ENCODE data around the gene MAP3K10. TPM values are rescaled to one million over a fixed set of nuclear protein-coding genes. Genes with fewer than 3 reads are reported as not detected.

MAP3K10 gene
- polyA plus RNA-seq, 1 of the 3 experiments (the other 2 are of a cell fraction), result 10.7 TPM

GRCh38 chr19:40205760-40206159 is 14.5 kb downstream of the MAP3K10 start:
- no peaks in the 10 kb centered on the region for H3K4me1 ChIP-seq (ENCODE audit: control insufficient read depth in 1 of 2, insufficient read depth in 2 of 2, low read depth in 1 of 2, low read length in 1 of 2)
- no peak overlapping the region for H3K9ac ChIP-seq
- H3K79me2 ChIP-seq (ENCODE audit: insufficient read depth), result no peaks in the 10 kb centered on the region
- no peak for TF ChIP-seq RFX5 (IDR thresholded peaks at IDR 0.05; ENCODE audit: low read length)
- no peak for TF ChIP-seq RXRA (IDR thresholded peaks at IDR 0.05; ENCODE audit: borderline replicate concordance, low read depth)
- H3K9me3 ChIP-seq, result no peaks in the 10 kb centered on the region
- peaks cover 4 to 9% of the 10 kb centered on the region in 2 experiments for H3K36me3 ChIP-seq (replicated peaks in 1 of 2; ENCODE audit: control insufficient read depth in 1 of 2, insufficient read depth in 2 of 2, low read length in 1 of 2)
- no peak overlapping the region for H2AFZ ChIP-seq (ENCODE audit: low read depth)
- no peak for DNase-seq
- H3K4me2 ChIP-seq, result no peak overlapping the region
- CTCF ChIA-PET, result interaction anchor here (0.8 to 5.1 kb wide), 3 partner anchors 12 to 66 kb away, joined by 3 to 26 read pairs (median 6); partner anchors contain the start of gene TTC9B
- H3K27me3 ChIP-seq (ENCODE audit: insufficient read depth), result no peaks in the 10 kb centered on the region
- H3K27ac ChIP-seq (ENCODE audit: low read depth in 2 of 2, low read length in 1 of 2), result no peak overlapping the region
- no peaks in the 10 kb centered on the region for H3K9me2 ChIP-seq
- 94% methylated on average over 17 of the region's 21 CpGs for WGBS (ENCODE audit: low lambda C conversion rate)
- H4K20me1 ChIP-seq (ENCODE audit: insufficient read depth), result no peaks in the 10 kb centered on the region
- POLR2A ChIA-PET, result no interaction called here
- H3K4me3 ChIP-seq (ENCODE audit: low read depth in 2 of 2, low read length in 1 of 2), result no peak overlapping the region
- H3F3A ChIP-seq (replicated peaks; ENCODE audit: insufficient read depth), result no peaks in the 10 kb centered on the region

DNA sequence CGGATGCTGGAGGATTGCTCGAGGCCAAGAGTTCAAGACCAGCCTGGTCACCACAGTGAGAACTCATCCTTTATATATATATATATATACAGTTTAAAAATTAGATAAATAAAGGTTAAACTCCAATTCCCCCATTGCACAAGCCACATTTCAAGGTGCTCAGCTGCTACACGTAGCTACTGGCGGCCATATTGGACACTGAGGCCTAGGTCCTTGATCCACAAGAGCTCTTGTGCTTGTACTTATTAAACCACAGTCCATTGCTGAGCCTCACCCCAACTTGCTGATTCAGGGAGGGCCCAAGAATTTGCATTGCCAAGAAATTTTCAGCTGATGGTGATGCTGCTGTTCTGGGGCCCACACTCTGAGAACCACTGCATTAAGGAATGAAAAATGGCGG is 17.4 kb downstream of the MAP3K10 start:
- Histone ChIP-seq H3K9me2 (no peaks in the 10 kb centered on the region), H2AFZ (ENCODE audit: low read depth) (no peak overlapping the region), H4K20me1 (ENCODE audit: insufficient read depth) (no peaks in the 10 kb centered on the region), H3K79me2 (ENCODE audit: insufficient read depth) (no peaks in the 10 kb centered on the region), H3F3A (replicated peaks; ENCODE audit: insufficient read depth) (no peaks in the 10 kb centered on the region), H3K4me3 (ENCODE audit: low read depth in 2 of 2, low read length in 1 of 2) (no peak overlapping the region), H3K27ac (ENCODE audit: low read depth in 2 of 2, low read length in 1 of 2) (no peak overlapping the region), H3K36me3 (replicated peaks in 1 of 2; ENCODE audit: control insufficient read depth in 1 of 2, insufficient read depth in 2 of 2, low read length in 1 of 2) (peaks cover 6 to 9% of the 10 kb centered on the region in 2 experiments), H3K9ac (no peak overlapping the region), H3K27me3 (ENCODE audit: insufficient read depth) (no peaks in the 10 kb centered on the region), H3K9me3 (no peaks in the 10 kb centered on the region), H3K4me1 (ENCODE audit: control insufficient read depth in 1 of 2, insufficient read depth in 2 of 2, low read depth in 1 of 2, low read length in 1 of 2) (no peaks in the 10 kb centered on the region), H3K4me2 (no peak overlapping the region)
- CTCF ChIA-PET, result interaction anchor here (1.1 to 2.7 kb wide), 3 partner anchors 10 to 235 kb away, joined by 3 to 13 read pairs (median 10); partner anchors contain the start of genes SERTAD3 and TTC9B
- no peak for DNase-seq
- TF ChIP-seq TAF1 (IDR thresholded peaks at IDR 0.05; ENCODE audit: borderline replicate concordance, low read depth, low read length) (no peak), FOSL2 (IDR thresholded peaks at IDR 0.05; ENCODE audit: borderline replicate concordance, low read depth) (no peak), FOXM1 (IDR thresholded peaks at IDR 0.05; ENCODE audit: low read depth) (no peak), USF1 (IDR thresholded peaks at IDR 0.05; ENCODE audit: borderline replicate concordance, low read depth) (no peak), RFX5 (IDR thresholded peaks at IDR 0.05; ENCODE audit: low read length) (no peak), YY1 (IDR thresholded peaks at IDR 0.05; ENCODE audit: low read depth) (no peak), TCF12 (IDR thresholded peaks at IDR 0.05) (no peak), MXI1 (IDR thresholded peaks at IDR 0.05; ENCODE audit: low read depth, low read length) (no peak), IRF3 (IDR thresholded peaks at IDR 0.05; ENCODE audit: low read depth, low read length) (no peak), TEAD4 (IDR thresholded peaks at IDR 0.05; ENCODE audit: borderline replicate concordance, insufficient read depth) (no peak), RCOR1 (IDR thresholded peaks at IDR 0.05; ENCODE audit: low read length) (no peak), GABPA (IDR thresholded peaks at IDR 0.05; ENCODE audit: low read depth) (no peak), SIN3A (IDR thresholded peaks at IDR 0.05; ENCODE audit: borderline replicate concordance, low read depth, low read length) (no peak), FOXJ3 (CRISPR knock-in tag; IDR thresholded peaks at IDR 0.05) (no peak), ELF1 (IDR thresholded peaks at IDR 0.05) (no peak)
- TF ChIP-seq, protein P1, sequence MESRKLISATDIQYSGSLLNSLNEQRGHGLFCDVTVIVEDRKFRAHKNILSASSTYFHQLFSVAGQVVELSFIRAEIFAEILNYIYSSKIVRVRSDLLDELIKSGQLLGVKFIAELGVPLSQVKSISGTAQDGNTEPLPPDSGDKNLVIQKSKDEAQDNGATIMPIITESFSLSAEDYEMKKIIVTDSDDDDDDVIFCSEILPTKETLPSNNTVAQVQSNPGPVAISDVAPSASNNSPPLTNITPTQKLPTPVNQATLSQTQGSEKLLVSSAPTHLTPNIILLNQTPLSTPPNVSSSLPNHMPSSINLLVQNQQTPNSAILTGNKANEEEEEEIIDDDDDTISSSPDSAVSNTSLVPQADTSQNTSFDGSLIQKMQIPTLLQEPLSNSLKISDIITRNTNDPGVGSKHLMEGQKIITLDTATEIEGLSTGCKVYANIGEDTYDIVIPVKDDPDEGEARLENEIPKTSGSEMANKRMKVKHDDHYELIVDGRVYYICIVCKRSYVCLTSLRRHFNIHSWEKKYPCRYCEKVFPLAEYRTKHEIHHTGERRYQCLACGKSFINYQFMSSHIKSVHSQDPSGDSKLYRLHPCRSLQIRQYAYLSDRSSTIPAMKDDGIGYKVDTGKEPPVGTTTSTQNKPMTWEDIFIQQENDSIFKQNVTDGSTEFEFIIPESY (IDR thresholded peaks at IDR 0.05; ENCODE audit: borderline replicate concordance, low read depth), result no peak
- TF ChIP-seq, protein P2, sequence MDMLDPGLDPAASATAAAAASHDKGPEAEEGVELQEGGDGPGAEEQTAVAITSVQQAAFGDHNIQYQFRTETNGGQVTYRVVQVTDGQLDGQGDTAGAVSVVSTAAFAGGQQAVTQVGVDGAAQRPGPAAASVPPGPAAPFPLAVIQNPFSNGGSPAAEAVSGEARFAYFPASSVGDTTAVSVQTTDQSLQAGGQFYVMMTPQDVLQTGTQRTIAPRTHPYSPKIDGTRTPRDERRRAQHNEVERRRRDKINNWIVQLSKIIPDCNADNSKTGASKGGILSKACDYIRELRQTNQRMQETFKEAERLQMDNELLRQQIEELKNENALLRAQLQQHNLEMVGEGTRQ (IDR thresholded peaks at IDR 0.05; ENCODE audit: borderline replicate concordance, low read depth, low read length), result no peak
- TF ChIP-seq, protein P3, sequence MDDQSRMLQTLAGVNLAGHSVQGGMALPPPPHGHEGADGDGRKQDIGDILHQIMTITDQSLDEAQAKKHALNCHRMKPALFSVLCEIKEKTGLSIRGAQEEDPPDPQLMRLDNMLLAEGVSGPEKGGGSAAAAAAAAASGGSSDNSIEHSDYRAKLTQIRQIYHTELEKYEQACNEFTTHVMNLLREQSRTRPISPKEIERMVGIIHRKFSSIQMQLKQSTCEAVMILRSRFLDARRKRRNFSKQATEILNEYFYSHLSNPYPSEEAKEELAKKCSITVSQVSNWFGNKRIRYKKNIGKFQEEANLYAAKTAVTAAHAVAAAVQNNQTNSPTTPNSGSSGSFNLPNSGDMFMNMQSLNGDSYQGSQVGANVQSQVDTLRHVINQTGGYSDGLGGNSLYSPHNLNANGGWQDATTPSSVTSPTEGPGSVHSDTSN (IDR thresholded peaks at IDR 0.05), result no peak
- 97% methylated on average over 5 of the region's 5 CpGs for WGBS (ENCODE audit: low lambda C conversion rate)
- POLR2A ChIA-PET, result interaction anchor here (0.8 kb wide), 1 partner anchor 1238 kb away, joined by 3 read pairs; no protein-coding TSS in a partner anchor

Measured in SK-N-SH (cell line).